ENCODE results near the gene LDHAL6B.

DNA sequence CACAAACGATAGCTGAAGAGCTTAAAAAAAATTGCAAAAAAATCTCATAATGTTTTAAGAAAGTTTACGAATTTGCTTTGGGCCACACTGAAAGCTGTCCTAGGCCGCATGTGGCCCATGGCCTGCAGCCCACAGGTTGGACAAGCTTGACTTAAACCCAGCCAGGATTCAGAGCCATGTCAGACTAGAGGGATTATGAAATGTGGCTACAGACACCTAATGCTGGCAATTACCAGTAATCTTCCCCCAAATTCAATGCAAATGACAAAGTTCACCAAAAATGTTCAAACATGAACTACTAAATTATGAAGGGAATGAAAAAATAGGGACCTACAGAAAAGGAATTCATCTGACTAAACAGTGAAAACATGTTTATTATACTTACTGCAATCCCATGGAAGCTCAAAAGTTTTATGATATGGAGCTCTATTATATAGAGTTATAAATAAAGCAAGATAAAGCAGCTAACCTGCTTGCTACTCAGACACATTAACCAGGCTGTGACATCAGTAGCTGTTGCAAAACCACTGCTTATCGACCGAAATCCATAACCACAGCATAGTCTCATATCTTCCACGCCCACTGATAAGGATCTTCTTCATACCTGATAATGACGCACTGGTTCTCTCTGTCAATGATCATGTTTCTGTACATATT is 49.2 kb downstream of the LDHAL6B start:
- TF ChIP-seq CTCF (IDR thresholded peaks at IDR 0.05), result no peak
- no peak for TF ChIP-seq POLR2A (IDR thresholded peaks at IDR 0.05)
- TF ChIP-seq POLR2AphosphoS5 (IDR thresholded peaks at IDR 0.05), result no peak
- no peak for TF ChIP-seq EP300 (IDR thresholded peaks at IDR 0.05)
